ENCODE measurements around the gene SLC6A1. TPM values are rescaled to one million over a fixed set of nuclear protein-coding genes. Genes with fewer than 3 reads are reported as not detected.

SLC6A1 gene
- polyA plus RNA-seq, 2 of the 4 experiments (the other 2 are of a cell fraction): not detected

DNA sequence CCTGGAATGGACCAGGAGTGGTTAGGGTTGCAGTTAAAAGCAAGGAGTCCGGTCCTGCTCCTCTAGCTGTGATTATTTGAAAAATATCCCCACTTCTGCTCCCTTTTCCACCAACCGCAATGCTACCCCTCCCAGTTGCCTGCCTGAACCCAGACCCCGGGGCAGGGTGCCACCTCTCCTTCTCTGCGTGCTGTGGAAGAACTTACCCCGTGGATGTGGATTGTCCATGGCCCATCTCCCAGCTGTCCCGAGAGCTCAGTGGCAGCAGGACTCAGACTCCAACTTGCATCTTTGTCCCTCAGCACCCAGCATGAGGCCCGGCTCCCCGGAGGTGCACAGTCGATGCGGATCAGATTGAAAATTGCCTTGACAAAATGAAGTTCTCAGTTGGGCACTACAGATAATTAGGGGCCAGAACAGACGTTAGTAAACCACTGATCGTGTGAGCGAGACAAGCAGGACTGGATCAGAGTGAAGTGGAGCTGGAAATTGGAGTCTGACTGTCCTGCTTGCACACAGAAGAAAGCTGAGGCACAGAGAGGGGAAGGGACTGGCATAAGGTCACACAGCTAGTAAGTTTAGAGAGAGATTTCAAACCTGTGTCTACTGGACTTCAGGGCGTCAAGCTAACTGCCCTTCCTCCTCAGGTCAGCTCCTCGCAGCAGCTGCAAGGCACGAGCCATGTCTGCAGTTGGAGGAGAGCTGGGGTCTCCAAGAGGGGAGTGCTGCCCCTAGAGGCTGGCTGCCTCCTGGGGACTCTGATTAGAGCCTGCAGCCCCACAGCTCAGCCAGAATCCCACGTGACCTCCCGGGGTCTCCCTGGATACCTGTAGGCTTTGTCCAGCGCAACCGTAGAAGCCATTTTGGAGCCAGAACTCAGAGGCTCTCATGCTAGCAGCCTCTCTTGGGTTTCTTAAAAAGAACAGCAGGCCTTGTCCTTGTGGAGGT, 14.7 kb downstream of the SLC6A1 start:
- H3K9me3 ChIP-seq: no peaks in the 10 kb centered on the region
- H3K4me1 ChIP-seq: peaks cover 10% of the 10 kb centered on the region
- ATAC-seq: no peak; a peak in 1 of 6 replicates
- no peak for DNase-seq (ENCODE audit: low read depth in 1 of 2, low spot score in 1 of 2)
- no peak overlapping the region for H3K27ac ChIP-seq
- H3K4me2 ChIP-seq: no peak overlapping the region
- no peak overlapping the region for H3K4me3 ChIP-seq
- ChIA-PET CTCF (interaction anchor here (0.8 to 1.9 kb wide), 4 partner anchors 9 to 52 kb away, joined by 3 to 7 read pairs (median 4); no protein-coding TSS in a partner anchor), POLR2A (no interaction called here)
- 44% methylated on average over 15 of the region's 20 CpGs for WGBS (ENCODE audit: missing lambda C conversion rate)
- TF ChIP-seq PHF8 (IDR thresholded peaks at IDR 0.05; ENCODE audit: borderline replicate concordance, low read depth) (no peak), HMGXB4 (CRISPR knock-in tag; IDR thresholded peaks at IDR 0.05; ENCODE audit: borderline replicate concordance) (no peak), EHF (CRISPR knock-in tag; IDR thresholded peaks at IDR 0.05) (no peak), E2F6 (IDR thresholded peaks at IDR 0.05; ENCODE audit: borderline replicate concordance, low read depth) (no peak)
- TF ChIP-seq, protein P1, sequence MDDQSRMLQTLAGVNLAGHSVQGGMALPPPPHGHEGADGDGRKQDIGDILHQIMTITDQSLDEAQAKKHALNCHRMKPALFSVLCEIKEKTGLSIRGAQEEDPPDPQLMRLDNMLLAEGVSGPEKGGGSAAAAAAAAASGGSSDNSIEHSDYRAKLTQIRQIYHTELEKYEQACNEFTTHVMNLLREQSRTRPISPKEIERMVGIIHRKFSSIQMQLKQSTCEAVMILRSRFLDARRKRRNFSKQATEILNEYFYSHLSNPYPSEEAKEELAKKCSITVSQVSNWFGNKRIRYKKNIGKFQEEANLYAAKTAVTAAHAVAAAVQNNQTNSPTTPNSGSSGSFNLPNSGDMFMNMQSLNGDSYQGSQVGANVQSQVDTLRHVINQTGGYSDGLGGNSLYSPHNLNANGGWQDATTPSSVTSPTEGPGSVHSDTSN (IDR thresholded peaks at IDR 0.05): no peak
- FAIRE-seq: no peak

GRCh38 chr3:11009898-11010297, 17.4 kb downstream of the SLC6A1 start:
- H3K9me3 ChIP-seq: no peaks in the 10 kb centered on the region
- POLR2A ChIA-PET: no interaction called here
- FAIRE-seq (no peak), ATAC-seq (no peak), DNase-seq (ENCODE audit: low read depth in 1 of 2, low spot score in 1 of 2) (no peak)
- no peak overlapping the region for H3K4me3 ChIP-seq
- no peak overlapping the region for H3K27ac ChIP-seq
- CTCF ChIA-PET: interaction anchor here (0.8 to 1.8 kb wide), 4 partner anchors 26 to 251 kb away, joined by 3 to 6 read pairs (median 4); no protein-coding TSS in a partner anchor
- no peak for TF ChIP-seq FOXS1 (CRISPR knock-in tag; IDR thresholded peaks at IDR 0.05)
- no peaks in the 10 kb centered on the region for H3K4me1 ChIP-seq
- WGBS (ENCODE audit: missing lambda C conversion rate): 47% methylated on average over 4 of the region's 4 CpGs
- no peak overlapping the region for H3K4me2 ChIP-seq

DNA sequence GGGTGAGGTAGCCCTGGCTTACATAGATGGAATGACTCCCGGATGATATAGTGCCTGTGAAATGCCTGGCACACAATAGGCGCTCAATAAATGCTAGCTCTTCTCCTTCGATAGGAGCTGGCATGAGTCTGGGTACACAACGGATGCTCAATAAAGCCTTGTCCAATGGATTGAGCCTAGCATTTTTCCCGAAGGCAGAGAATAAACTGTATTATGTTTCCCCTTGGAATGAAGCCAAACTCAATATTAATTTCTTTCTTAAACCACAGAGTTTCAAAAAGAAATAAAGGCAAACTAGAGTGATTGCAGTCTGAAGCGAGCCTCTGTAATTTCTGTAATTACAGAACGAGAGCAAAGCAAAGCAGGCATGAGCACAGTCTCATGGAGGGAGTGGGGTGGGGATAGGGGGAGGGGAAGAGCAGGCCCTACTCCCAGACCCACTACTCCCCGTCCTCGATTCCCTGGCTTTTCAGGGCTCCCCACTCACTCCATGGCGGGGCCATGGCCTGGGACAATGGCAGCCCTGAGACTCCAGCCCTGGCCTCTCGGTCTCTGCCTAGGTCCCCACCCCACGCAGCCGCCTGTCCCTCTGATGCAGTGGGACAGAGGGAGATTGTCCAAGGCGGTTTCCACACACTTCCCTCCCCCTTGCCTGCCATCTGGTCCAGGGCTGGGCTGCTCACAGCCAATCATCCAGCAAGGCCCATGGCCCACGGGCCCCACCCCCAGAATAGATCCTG, 18.0 kb downstream of the SLC6A1 start:
- Histone ChIP-seq H3K27ac (no peak overlapping the region), H3K4me2 (no peak overlapping the region), H3K4me3 (no peak overlapping the region), H3K9me3 (no peaks in the 10 kb centered on the region), H3K4me1 (no peaks in the 10 kb centered on the region)
- DNase-seq (ENCODE audit: low read depth in 1 of 2, low spot score in 1 of 2) (no peak), FAIRE-seq (no peak), ATAC-seq (no peak)
- ChIA-PET CTCF (interaction anchor here (1.0 to 1.8 kb wide), 3 partner anchors 50 to 252 kb away, joined by 3 to 6 read pairs (median 4); no protein-coding TSS in a partner anchor), POLR2A (no interaction called here)
- WGBS (ENCODE audit: missing lambda C conversion rate): 64% methylated on average over 14 of the region's 15 CpGs
- no peak for TF ChIP-seq JUN (IDR thresholded peaks at IDR 0.05)
- TF ChIP-seq NPAS2 (CRISPR knock-in tag; IDR thresholded peaks at IDR 0.05; ENCODE audit: borderline replicate concordance): no peak
- TF ChIP-seq HOXB5 (CRISPR knock-in tag; IDR thresholded peaks at IDR 0.05): no peak
- TF ChIP-seq REST (IDR thresholded peaks at IDR 0.05): no peak
- TF ChIP-seq, protein P2, sequence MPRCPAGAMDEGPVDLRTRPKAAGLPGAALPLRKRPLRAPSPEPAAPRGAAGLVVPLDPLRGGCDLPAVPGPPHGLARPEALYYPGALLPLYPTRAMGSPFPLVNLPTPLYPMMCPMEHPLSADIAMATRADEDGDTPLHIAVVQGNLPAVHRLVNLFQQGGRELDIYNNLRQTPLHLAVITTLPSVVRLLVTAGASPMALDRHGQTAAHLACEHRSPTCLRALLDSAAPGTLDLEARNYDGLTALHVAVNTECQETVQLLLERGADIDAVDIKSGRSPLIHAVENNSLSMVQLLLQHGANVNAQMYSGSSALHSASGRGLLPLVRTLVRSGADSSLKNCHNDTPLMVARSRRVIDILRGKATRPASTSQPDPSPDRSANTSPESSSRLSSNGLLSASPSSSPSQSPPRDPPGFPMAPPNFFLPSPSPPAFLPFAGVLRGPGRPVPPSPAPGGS (IDR thresholded peaks at IDR 0.05): no peak
- no peak for TF ChIP-seq KDM1A (IDR thresholded peaks at IDR 0.05; ENCODE audit: low read depth)
- TF ChIP-seq, protein P3, sequence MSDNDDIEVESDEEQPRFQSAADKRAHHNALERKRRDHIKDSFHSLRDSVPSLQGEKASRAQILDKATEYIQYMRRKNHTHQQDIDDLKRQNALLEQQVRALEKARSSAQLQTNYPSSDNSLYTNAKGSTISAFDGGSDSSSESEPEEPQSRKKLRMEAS (IDR thresholded peaks at IDR 0.05): no peak
- TF ChIP-seq MYC (IDR thresholded peaks at IDR 0.05; ENCODE audit: borderline replicate concordance, low read length): no peak
- TF ChIP-seq ESRRA (IDR thresholded peaks at IDR 0.05; ENCODE audit: borderline replicate concordance, low read length): no peak
- TF ChIP-seq GATA3 (IDR thresholded peaks at IDR 0.05; ENCODE audit: borderline replicate concordance): no peak
- TF ChIP-seq HEYL (CRISPR knock-in tag; IDR thresholded peaks at IDR 0.05): no peak
- no peak for TF ChIP-seq EHF (CRISPR knock-in tag; IDR thresholded peaks at IDR 0.05)
- no peak for TF ChIP-seq CEBPB (IDR thresholded peaks at IDR 0.05)
- no peak for TF ChIP-seq KDM5A (IDR thresholded peaks at IDR 0.05)
- TF ChIP-seq TFCP2L1 (CRISPR knock-in tag; IDR thresholded peaks at IDR 0.05): no peak
- TF ChIP-seq RAD21 (conservative IDR thresholded peaks at IDR 0.05 in 1 of 2, IDR thresholded peaks at IDR 0.05 in 1 of 2): no peak

All from A549 (cell line).